T-cell (primary cell): ENCODE data around the gene GCNT1. TPM values are rescaled to one million over a fixed set of nuclear protein-coding genes. Genes with fewer than 3 reads are reported as not detected.

Experiments
- total RNA-seq, 35 experiments: library from RNA in 6 of 35; stranded (reverse) in 6 of 35; fragments of 120-200 nt in 1 of 35; gene quantifications; one replicate each; pipeline versions ENCODE4 v1.2.1 to v1.2.4 and lab custom pipeline; 2013 to 2026

The GCNT1 gene
- total RNA-seq, 5 donors from 2014 or later (not counting 1 experiment from before 2014, with no cell fraction given): 3.8 to 9.6 (median 4.9) TPM

Other genes with a start within 250 kb of the GCNT1 start
- gene RFK, start 64.8 kb upstream of the GCNT1 start, total RNA-seq: 10 to 100 TPM in 3 of 5 donors, 1 to 10 TPM in 2; 8.9 to 13.5 (median 11.0) TPM